ENCODE measurements around the gene CCDC106.

The CCDC106 gene

DNA sequence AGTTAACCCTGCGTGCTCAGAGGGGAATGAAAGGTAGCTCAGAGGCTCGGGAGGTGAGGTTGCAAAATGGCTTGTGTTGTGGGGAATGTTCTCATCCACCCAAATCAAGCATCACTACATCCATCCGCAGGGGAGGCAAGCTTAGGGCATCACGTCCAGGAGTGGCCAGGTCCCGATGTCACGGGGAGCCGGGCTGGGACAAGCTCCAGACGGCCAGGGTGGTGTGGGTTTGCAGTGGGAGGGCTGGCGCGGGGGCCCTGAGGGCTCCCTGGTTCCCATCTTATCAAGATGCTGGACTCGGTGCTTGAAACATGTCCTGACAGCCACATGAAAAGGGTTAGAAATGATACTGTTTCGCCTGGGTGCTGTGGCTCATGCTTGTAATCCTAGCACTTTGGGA, 52.8 kb downstream of the CCDC106 start:
- no peak for DNase-seq

DNA sequence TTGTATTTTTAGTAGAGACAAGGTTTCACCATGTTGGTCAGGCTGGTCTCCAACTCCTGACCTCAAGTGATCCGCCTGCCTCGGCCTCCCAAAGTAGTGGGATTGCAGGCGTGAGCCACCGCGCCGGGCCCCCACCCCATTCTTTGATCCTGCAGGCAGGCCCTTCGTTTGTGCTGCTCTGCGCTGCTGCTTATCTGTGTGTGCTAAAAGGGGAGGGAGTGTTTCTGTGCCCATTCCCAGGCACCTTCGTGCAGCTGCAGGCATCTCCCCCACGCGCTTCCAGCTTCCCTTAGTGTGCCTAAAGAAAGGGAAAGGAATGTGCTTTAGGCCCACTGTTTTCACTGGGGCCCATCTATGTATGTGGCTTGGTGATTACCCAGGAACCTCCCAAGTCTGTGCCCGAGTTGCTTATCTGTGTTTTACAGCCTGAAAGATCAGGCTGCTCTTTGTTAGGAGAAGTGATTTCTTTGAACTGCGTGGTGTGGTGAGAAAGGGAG, 54.2 kb downstream of the CCDC106 start:
- DNase-seq = peak in 1 of 2 experiments; percentile 7

Data from activated T-cell treated with anti-CD3 and anti-CD28 coated beads, Interleukin-2, amount 50 U/mL, for 48 hours (primary cell).